Vagina (tissue), 2 donors: Measurements from ENCODE around the gene RARS2.

ENCODE experiments used
- CTCF ChIP-seq, 3 experiments: fragments of 450-650 bp in 2 of 3; fragments of 200-600 bp in 1 of 3; sonication (generic) in 1 of 3; IDR thresholded peaks; one replicate each; pipeline ENCODE4 v1.5.1; 2017 to 2019; ENCODE audit warnings: antibody characterized with exemption in 3 of 3, mild to moderate bottlenecking in 2 of 3, moderate library complexity in 2 of 3
- POLR2A ChIP-seq, 2 donors: fragments of 450-650 bp; IDR thresholded peaks; one replicate each; pipeline ENCODE4 v1.6.1; 2017; ENCODE audit warnings: antibody characterized with exemption in 2 of 2, mild to moderate bottlenecking in 2 of 2, moderate library complexity in 2 of 2
- POLR2AphosphoS5 ChIP-seq, 2 donors: sonication (generic); formaldehyde crosslinking; IDR thresholded peaks; one replicate each; pipeline ENCODE4 v1.9.0; 2017; ENCODE audit warnings: antibody characterized with exemption in 2 of 2, mild to moderate bottlenecking in 2 of 2, low read depth in 1 of 2; ENCODE audit not compliant: insufficient read depth in 1 of 2

GRCh38 chr6:87583822-87584221, 6.0 kb downstream of the RARS2 start:
- TF ChIP-seq CTCF (IDR thresholded peaks at IDR 0.05) (no peak), POLR2AphosphoS5 (IDR thresholded peaks at IDR 0.05; ENCODE audit: insufficient read depth in 1 of 2, low read depth in 1 of 2) (no peak), POLR2A (IDR thresholded peaks at IDR 0.05) (no peak)
